Hematopoietic multipotent progenitor cell treated with erythropoietin and hydrocortisone succinate and interleukin-3 and kit ligand, for 4 days (in vitro differentiated cells): ENCODE measurements around the gene TBC1D17.
A peak's percentile ranks its signal among the peaks of the same experiment; 100 is the strongest.

Experiments used
- DNase-seq: peaks from one replicate; pipeline ENCODE4 v3.0.0-alpha.2; 2015

Gene TBC1D17

DNA sequence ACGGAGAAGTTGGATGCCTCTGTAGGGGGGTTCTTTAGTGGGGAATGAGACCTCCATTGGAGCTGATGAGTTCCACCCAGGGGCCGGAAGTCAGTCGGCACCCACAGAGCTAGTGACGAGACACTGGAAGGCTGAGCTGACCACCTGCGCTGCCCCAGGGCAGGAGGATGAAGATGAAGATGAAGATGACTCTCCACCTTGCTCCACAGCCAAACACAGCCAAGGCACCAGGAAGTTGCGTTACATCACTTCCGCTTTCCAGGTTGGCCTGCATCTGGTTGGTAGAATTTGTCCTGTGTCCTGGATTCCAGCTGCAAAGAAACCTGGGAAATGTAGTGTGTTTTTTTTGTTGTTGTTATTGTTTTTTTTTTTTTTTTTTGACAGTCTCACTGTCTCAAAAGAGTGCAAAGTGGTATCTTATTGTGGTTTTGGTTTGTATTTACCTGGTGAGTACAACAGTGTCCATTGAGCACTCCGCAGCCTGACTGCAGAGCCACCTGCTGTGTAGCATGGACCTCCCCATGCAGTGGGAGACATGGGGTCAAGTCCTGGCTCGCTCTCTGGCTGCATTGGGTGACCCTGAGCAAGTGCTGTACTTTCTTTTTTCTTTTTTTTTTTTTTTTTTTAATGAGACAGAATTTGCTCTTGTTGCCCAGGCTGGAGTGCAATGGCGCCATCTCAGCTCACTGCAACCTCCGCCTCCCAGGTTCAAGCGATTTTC, 1.9 kb downstream of the TBC1D17 start:
- peak; percentile 64 for DNase-seq

DNA sequence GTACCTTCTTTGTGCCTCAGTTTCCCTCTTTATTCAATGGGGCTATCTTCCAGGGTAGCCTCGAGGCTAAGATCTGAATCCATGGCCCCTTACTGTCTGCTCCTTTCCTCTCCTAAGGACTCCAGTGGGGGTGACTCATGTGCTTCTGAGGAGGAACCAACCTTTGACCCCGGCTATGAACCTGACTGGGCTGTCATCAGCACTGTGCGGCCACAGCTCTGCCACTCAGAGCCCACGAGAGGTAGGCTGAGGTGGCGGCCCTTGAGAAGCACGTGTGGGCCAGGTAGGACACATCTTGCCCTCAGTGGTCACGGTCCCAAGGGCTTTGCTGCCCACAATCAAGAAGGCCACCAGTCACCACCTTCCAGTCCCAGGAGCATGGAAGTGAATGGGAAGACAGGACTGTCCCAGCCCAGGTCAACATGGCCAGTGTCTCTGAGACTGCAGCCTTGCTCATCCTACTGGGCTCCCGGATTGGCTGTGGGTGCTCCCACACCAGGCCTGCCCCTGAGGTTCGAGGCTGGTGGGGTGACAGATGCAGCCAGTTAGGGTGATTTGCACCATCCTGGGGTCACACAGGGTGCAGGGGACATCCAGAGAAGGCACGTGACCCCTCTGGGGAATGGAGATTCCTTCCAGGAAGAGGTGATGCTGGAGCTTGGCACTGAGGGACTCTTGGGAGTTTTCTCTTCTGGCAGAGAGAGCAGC, 2.8 kb downstream of the TBC1D17 start:
- DNase-seq: no peak

DNA sequence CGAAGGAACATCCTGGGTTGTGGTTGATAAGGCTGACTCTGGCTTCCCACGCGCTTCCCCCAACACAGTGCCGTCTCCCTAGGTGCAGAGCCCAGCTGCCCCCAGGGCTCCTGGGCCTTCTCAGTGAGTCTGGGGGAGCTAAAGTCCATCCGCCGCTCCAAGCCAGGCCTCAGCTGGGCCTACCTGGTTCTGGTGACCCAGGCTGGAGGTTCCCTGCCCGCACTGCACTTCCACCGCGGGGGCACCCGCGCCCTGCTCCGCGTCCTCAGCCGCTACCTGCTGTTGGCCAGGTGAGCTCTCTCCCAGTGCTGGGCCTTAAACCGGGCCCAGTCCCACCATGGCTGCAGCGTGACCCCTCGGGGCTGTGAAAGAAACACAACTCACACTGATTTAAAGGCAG, 3.7 kb downstream of the TBC1D17 start:
- DNase-seq: no peak

DNA sequence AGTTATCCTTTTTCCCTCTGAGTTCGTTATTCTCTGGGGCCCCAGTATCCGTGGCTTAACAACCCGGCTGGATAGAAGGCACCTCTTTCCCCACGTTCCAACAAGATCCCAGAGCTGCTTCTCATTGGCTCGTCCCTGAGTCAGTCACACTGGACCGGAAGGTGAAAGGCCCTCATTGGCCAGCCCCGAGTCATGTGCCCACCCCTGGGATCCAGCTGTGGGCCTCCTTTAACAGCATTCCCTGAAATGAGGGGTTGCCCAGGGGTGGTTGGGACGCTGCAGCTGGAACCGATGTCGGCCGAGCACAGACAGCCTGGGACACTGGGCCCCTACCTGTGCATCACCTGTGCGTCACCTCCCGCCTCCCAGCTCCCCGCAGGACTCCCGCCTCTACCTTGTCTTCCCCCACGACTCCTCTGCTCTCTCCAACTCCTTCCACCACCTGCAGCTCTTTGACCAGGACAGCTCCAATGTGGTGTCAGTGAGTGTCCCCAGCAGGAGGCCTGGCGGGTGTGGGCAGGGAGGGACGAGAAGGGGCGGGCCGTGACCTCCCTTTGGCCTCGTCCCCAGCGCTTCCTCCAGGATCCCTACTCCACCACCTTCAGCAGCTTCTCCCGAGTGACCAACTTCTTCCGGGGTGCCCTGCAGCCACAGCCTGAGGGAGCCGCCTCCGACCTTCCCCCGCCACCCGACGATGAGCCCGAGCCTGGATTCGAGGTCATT, 4.3 kb downstream of the TBC1D17 start:
- no peak for DNase-seq

DNA sequence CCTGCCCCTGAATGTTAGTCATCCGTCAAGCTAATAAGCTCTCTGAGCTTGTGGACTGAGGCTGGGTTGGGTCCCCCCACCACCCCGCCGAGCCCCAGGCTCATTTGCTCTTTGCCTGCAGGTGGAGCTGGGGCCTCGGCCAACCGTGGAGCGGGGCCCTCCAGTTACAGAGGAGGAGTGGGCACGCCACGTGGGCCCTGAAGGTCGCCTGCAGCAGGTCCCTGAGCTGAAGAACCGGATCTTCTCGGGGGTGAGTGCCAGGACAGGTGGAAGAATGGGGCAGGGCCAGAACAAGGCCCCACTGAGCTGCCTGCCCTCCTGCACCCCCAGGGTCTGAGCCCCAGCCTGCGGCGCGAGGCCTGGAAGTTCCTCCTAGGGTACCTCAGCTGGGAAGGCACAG, 5.1 kb downstream of the TBC1D17 start:
- no peak for DNase-seq

DNA sequence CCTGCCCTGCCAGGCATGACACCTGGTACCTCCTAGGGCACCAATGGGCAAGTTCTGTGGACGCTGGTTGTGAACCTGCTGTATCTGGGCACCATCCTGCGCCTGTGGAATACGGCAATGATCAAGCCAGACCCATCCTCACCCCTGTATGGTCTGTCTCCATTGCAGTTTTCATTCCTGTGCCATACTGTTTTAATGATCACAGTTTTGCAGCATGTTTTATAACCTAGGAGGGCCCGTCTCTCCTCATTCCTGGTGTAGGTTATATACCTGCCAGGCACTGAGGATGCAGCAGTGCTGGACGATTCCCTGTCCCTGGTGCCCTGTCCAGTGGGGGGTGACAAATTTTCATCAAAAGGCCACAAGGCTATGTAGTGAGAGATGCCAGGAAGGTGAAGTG, 5.6 kb downstream of the TBC1D17 start:
- DNase-seq: no peak

DNA sequence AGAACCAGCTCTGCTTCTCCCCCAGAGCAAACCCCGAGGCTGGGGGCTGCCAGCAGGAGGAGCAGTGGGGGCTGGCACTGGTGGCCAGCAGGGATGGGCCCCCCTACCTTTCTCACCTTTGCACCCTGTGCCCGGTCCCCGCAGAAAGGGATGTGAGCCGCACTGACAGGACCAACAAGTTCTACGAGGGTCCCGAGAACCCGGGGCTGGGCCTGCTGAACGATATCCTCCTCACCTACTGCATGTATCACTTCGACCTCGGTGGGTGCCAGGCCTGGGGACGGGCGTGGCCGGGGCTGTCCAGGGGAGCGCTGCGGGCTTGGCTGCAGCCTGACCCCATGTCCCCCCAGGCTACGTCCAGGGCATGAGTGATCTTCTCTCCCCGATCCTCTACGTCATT, 6.6 kb downstream of the TBC1D17 start:
- DNase-seq: no peak

DNA sequence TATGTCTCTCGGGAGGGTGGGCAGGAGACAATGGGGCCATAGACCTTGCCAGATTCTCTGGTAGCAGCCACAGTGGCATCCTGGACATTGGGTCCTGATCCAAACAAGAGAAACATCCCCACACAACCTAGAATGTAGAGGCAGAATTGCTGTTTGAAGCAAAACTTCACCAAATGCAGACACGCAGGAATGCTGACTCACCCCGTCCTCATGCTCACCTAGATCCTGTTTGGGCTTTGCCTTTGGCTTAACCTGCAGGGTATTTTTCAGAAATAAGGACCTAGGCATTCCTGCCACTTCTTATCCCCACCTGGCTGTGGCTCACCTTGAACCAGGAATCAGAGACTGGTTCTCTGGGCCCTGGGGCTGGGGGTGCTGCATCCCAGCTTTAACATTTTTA, 7.3 kb downstream of the TBC1D17 start:
- DNase-seq: no peak

DNA sequence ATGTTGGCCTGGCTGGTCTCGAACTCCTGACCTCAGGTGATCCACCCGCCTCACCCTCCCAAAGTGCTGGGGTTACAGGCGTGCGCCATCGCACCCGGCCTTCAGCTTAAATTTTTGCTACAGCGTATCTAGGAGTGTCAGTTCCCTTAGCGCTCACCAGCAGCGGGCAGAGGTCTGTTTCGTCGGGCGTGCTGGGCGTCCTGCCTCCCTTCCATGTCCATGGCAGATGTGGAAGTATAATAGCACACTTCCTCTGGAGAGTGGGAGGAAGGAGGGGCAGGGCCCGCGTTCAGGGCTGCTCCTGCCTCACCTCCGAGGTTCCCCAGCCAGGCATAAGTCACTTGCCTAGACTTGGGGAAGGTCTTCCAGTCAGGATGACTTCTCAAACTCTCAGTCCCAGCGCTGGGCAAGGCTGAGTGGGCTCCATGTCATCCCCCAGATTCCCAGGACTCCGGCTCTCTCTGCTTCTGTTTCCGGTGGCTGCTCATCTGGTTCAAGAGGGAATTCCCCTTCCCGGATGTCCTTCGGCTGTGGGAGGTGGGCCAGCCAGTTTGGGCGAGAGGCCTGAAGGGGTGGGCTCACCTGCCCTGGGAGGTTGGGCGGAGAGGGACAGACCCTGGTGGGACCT, 9.6 kb downstream of the TBC1D17 start:
- DNase-seq: no peak

DNA sequence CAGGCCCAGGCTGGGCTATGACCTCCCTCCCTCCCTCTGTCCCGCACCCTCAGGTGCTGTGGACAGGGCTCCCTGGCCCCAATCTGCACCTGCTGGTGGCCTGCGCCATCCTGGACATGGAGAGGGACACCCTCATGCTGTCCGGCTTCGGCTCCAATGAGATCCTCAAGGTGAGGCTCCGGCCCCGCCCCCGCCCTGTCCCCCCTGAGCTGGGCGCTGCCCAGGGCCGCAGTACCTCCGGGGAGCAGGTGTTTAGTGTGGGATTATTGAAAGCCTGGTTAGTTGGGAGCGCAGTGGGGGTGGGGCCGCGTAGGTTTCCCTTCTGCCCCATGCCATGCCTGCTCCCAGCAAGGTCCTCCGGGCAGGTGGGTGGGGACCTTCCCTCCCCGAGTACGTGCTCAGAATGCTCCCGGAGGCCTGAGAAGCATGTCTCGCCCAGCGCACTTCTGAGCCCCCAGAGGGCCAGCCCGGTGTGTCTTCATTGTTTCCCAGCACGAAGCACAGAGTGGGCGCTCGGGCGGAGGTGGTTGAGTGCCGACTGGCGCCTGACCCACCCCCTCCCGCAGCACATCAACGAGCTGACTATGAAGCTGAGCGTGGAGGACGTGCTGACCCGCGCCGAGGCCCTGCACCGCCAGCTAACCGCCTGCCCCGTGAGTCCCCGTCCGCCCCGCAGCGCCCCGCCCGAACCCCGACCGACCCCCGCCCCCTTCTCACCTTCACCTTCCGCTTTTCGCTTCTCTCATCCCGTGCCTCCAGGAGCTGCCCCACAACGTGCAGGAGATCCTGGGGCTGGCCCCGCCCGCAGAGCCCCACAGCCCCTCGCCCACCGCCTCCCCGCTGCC, 10.4 kb downstream of the TBC1D17 start:
- no peak for DNase-seq

DNA sequence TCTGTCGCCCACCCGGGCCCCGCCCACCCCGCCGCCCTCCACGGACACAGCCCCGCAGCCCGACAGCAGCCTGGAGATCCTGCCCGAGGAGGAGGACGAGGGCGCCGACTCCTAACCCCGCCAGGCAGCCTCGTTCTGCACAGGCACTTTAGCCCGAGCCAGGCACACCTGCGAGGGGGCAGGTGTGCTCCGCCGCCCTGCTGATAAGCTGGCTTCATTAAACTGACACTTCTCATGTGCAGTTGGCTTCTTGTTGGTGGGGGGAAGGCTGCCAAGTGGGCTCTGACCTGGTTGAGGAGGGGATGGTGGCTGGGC, 11.0 kb downstream of the TBC1D17 start:
- DNase-seq: no peak

DNA sequence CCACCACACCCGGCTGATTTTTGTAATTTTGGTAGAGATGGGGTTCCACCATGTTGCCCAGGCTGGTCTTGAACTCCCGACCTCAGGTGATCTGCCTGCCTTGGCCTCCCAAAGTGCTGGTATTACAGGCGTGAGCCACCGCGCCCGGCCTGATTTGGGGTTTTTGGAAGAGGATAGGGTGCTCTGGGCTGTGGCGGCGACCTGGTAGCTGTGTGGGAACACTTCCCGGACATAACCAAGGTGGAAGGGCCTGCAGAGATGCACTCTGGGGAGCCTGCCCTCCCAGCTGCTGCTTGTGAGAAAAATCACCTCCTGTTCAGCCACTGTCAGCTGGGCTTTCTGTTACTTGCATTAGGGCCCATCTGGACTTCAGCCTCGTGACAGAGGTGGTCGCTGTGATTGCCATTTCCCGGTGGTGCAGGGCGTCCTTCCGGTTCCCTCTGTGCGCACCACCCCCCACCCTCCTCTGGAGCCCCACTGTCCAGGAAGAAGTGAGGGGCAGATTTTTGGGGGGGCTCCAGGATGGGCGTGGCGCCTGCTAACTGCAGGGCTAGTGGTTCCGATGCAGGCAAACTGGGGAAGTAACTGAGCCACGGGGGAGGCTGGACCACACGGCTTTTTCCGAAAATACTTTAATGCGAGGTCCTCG, 11.7 kb downstream of the TBC1D17 start:
- DNase-seq: no peak

DNA sequence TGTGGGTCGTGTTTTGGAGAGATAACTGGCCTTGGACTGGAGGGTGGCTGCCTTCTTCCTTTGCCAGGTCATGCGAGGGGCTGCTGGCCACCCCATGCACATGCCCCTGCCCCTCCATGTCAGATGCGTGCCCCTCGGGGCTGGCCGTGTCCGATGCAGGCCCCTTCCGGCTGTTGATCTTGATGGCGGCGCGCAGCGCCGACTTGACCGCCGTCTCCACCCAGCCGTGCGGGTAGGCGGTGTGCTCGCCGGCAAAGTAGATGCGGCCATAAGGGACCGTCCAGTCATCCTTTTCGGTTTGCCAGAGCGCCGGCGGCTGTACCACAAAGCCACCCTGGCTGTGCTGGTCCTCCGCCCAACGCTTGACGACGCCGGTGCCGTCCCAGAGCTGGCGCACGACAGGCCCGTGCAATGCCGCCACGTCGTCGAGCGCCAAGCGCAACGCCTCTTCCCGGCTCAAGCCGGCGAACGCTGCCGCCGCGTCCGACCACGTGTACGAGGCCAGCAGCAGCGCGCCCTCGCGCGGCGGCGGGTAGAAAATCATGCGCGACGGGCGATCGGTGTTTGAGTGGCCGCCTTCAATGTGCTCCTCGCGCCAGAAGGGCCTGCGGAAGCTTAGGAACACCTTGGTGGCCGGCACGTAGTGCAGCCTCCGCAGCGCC, 12.3 kb downstream of the TBC1D17 start:
- peak; percentile 93 for DNase-seq

DNA sequence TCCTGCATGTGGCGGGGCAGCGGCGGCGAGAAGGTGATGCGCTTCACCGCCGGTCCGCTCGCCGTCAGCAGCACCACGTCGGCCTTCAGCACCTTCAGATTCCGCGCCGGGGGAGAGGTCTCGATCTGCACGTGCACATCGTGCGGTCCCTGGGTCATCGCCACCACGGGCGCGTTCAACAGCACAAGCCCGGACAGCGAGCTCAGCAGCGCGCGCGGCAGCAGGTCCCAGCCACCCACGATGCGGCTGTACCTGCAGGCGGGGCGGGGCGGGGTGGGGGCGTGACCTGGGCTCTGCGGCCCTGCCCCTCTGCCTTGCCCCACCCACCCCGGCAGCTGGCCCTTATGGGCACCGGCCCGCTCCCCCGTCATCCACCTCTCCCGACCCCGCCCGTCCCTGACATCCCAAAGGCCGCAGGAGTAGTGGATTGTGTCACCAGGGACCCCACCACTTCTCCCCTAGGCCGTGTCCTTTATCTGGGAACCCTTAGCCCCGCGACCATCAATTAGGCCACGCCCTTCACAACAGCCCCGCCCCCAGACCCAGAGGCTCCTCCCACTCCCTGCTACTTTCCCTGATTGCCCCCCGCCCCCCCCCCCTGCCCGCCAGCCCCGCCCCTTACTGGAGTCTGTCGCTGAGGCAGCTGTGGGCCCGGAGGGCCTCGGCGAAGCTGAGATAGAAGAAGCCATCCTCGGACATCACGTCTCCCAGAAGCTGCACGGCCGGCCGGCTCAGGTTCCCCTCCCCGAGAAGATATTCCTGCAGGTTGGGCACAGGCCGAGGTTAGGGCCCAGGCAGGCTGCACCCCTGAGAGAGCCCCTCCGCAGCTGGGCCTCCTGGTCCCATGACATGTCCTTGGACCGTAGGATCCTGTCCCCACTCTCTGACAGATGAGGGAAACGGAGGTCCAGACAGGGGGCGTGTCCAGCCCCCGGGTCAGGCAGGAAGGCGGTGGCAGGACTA, 13.1 kb downstream of the TBC1D17 start:
- DNase-seq: peak; percentile 48

DNA sequence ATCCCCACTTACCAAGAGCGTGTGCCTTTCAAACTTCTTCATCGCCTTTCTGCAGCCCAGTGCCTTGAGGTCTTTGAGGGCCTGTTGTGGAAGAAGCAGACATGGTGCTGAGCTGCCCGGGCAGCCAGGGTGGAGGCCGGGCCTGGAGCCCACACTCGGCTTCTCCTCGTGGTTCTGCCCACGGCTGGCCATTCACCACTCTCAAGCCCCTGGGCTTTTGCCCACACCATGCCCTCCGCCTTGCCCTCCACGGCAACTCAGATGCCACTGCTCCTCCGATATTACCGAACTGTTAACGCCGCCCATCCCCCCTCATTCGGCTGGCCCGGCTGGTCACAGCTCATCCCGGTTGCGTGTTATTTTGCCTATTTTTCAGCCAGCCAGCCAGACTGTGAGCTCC, 13.9 kb downstream of the TBC1D17 start:
- DNase-seq: no peak

DNA sequence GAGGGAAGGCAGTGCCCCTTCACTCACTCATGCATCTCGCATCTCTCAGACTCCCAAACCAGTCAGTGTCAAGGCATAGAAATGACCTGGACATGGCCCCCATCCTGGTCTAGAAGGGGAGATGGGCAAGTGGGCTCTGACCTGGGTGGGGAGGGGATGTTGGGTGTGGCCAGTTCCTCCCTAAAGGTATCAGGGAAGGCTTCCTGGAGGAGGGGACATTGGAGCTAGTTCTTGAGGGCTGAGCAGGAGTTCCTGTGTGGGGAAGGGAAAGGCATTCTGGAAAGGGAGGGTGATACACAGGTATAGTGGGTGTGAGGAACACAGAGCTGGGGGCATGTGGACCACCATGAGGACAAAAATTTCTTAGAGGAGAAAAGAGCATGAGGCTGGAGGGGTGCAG, 15.2 kb downstream of the TBC1D17 start:
- no peak for DNase-seq

DNA sequence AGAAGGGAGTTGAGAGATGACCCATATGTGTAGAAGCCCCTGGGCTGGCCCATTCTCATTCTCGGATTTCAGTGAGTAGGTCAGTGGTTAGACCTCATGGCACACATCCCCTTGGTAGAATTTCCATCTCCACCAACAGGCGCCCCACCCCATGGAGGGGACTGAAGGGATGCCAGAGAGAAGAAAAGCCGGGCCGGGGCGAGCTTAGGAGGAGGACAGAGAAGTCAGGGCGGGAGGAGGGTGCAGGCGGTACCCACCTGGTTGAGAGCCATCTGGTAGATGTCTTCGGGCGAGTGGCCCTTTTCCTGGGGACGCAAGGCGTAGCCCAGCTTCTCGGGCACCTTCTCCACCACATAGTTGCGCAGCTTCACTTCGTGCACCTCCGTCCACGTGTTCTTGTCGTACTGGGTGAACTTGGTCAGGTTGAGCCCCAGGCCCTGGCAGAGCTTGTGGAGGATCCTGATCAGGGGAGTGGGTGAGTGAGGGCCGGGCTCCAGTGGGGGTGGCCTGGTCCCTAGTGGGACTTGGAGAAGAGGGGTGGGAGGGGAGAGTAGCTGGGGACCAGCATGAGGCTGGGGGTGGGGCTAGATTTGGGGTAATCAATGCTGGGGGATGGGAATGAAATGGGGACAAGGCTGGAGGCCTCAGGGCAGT, 16.6 kb downstream of the TBC1D17 start:
- no peak for DNase-seq

DNA sequence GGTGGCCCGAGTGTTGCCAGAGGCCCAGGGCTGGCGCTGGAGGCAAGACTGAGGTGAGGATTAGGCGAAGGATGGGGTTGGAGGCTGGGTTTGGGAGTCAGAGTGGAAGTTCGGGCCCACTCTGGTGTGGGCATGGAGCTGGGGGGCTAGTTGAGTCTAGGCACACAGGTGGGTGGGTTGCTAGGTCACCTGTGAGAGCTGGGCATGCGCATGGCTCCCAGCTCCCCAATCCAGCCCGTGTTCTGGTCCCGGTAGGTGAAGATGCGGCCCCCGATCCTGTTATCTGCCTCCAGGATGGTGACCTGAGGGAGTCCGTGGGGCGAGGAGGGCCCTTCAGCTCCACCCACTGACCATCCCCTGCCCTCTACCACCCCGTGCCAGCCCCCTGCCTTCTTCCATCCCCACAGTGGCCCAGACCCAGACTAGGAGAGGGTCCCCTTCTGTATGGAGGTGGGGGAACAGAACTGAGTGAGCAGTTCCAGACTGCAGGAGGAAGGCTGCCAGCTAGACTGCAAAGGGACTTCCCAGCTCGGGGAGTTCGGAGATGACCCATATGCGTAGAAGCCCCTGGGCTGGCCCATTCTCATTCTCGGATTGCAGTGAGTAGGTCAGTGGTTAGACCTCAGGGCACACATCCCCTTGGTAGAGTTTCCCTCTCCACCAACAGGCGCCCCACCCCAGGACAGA, 17.5 kb downstream of the TBC1D17 start:
- no peak for DNase-seq

DNA sequence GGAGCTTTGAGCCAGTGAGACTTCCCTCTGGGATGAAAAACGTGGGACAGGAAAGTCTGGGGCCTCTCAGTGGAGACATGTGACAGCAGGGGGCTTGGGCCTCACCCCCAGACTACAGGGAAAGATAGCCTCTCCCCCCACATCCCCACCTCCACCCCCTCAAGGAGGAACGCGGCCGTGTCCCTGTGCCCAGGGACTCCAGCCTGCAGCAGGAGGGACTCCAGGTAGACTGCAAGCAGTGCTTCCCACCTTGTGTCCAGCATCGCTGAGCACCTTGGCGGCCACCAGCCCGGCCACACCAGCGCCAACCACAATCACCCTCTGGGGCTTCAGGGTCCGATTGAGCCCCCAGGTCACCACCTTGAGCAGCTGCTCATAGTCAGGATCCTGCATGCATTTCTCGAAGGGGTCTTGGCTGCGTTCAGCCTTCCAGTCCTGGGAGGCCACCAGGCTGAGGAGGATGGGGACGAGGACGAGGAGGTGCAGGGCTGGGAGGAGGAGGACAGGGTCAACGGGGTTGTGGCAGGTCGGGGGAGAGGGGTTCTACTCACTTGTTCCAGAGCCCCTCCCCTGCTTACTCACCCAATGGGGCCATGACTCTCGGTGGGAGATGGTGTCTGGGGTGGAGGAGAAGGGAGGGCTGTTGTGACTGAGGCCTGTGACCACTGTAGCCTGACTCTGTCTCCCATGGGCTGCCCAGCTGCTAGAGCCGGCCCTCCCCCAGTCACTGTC, 18.2 kb downstream of the TBC1D17 start:
- no peak for DNase-seq
